ENCODE results near the gene SPECC1.

- TF ChIP-seq CTCF (conservative IDR thresholded peaks at IDR 0.05; ENCODE audit: low read depth, low read length) (no peak), USF2 (IDR thresholded peaks at IDR 0.05; ENCODE audit: low read depth, low read length) (no peak), FOS (IDR thresholded peaks at IDR 0.05; ENCODE audit: low read depth, low read length) (no peak), CHD1 (IDR thresholded peaks at IDR 0.05; ENCODE audit: low read depth, low read length) (no peak)
These were observed 274.9 kb downstream of the SPECC1 start for GRCh38 chr17:20284022-20284421.

Data from IMR-90 (cell line).